Stomach smooth muscle (tissue), 2 donors: Measurements from ENCODE around the gene COL5A2.

ENCODE experiments used
- H3K27ac ChIP-seq: one replicate; pipeline ENCODE4 v1.7.0; 2013; ENCODE audit warnings: mild to moderate bottlenecking, low read length, inconsistent platforms
- H3K27me3 ChIP-seq, 2 donors: one replicate each; pipeline ENCODE4 v1.7.0; 2013; ENCODE audit warnings: low read length in 2 of 2; ENCODE audit not compliant: insufficient read depth in 2 of 2, control insufficient read depth in 1 of 2
- H3K36me3 ChIP-seq, 2 donors: one replicate each; pipeline ENCODE4 v1.7.0; 2013; ENCODE audit warnings: low read length in 2 of 2; ENCODE audit not compliant: control insufficient read depth in 2 of 2, insufficient read depth in 2 of 2
- H3K4me1 ChIP-seq: one replicate; pipeline ENCODE4 v1.7.0; 2013; ENCODE audit warnings: low read length; ENCODE audit not compliant: control insufficient read depth, insufficient read depth
- H3K4me3 ChIP-seq, 2 donors: one replicate each; pipeline ENCODE4 v1.7.0; 2013; ENCODE audit warnings: low read length in 2 of 2
- H3K9ac ChIP-seq, 2 donors: one replicate each; pipeline ENCODE4 v1.7.0; 2013; ENCODE audit warnings: low read length in 2 of 2, mild to moderate bottlenecking in 1 of 2
- H3K9me3 ChIP-seq, 2 donors: one replicate each; pipeline ENCODE4 v1.7.0; 2013; ENCODE audit warnings: low read length in 2 of 2; ENCODE audit not compliant: control insufficient read depth in 2 of 2
- donor health status: healthy.
- donor health status: Pancreatic carcinoma.

Gene COL5A2

GRCh38 chr2:189129971-189130370 lies 49.6 kb downstream of the COL5A2 start:
- no peak overlapping the region for H3K9ac ChIP-seq
- no peaks in the 10 kb centered on the region for H3K36me3 ChIP-seq
- H3K4me3 ChIP-seq = no peak overlapping the region
- H3K9me3 ChIP-seq = no peaks in the 10 kb centered on the region
- H3K4me1 ChIP-seq = no peaks in the 10 kb centered on the region
- no peak overlapping the region for H3K27ac ChIP-seq
- H3K27me3 ChIP-seq = no peaks in the 10 kb centered on the region

GRCh38 chr2:189128970-189129369 lies 50.6 kb downstream of the COL5A2 start:
- Histone ChIP-seq H3K9me3 (no peaks in the 10 kb centered on the region), H3K36me3 (no peaks in the 10 kb centered on the region)

DNA sequence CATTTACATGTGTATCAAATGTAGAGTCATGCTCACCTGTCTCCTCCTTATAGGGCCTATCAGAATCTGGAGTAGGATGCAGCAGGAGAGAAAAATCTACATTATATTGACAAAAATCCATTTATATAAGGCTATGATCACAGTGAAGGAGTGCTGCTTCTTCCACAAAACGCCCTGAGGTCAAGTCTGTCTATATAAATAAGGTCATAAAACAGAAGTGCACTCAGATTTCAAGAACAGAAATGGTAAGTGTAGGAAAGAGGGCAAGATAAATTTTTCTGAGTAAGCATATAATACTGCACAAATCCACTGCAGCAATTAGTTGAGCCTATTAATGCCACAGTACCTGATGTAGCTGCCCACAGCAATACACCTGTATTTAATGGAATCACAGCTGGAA lies 51.8 kb downstream of the COL5A2 start:
- Histone ChIP-seq H3K4me3 (no peak overlapping the region), H3K9me3 (no peaks in the 10 kb centered on the region), H3K9ac (no peak overlapping the region), H3K36me3 (no peaks in the 10 kb centered on the region), H3K27me3 (no peaks in the 10 kb centered on the region), H3K27ac (no peak overlapping the region), H3K4me1 (no peaks in the 10 kb centered on the region)

More at GRCh38 chr2:189128970-189129369, 50.6 kb downstream of the COL5A2 start:
- Histone ChIP-seq H3K4me3 (no peak overlapping the region), H3K9ac (no peak overlapping the region), H3K27me3 (no peaks in the 10 kb centered on the region), H3K4me1 (no peaks in the 10 kb centered on the region), H3K27ac (no peak overlapping the region)

- no peak overlapping the region for H3K4me3 ChIP-seq
- no peaks in the 10 kb centered on the region for H3K9me3 ChIP-seq
- H3K27ac ChIP-seq = no peak overlapping the region
- H3K27me3 ChIP-seq = no peaks in the 10 kb centered on the region
- no peak overlapping the region for H3K9ac ChIP-seq
- no peaks in the 10 kb centered on the region for H3K4me1 ChIP-seq
- no peaks in the 10 kb centered on the region for H3K36me3 ChIP-seq
These were observed 54.4 kb downstream of the COL5A2 start for GRCh38 chr2:189125195-189125594.

GRCh38 chr2:189124175-189124574 lies 55.4 kb downstream of the COL5A2 start:
- Histone ChIP-seq H3K36me3 (no peaks in the 10 kb centered on the region), H3K4me3 (no peak overlapping the region)

GRCh38 chr2:189118386-189118785 lies 61.2 kb downstream of the COL5A2 start:
- H3K4me3 ChIP-seq = no peak overlapping the region
- no peak overlapping the region for H3K27ac ChIP-seq
- no peaks in the 10 kb centered on the region for H3K36me3 ChIP-seq
- H3K4me1 ChIP-seq = peaks cover 4% of the 10 kb centered on the region
- no peak overlapping the region for H3K9ac ChIP-seq
- H3K27me3 ChIP-seq = no peaks in the 10 kb centered on the region
- H3K9me3 ChIP-seq = no peaks in the 10 kb centered on the region

More at GRCh38 chr2:189124175-189124574, 55.4 kb downstream of the COL5A2 start:
- H3K4me1 ChIP-seq = no peaks in the 10 kb centered on the region
- no peaks in the 10 kb centered on the region for H3K9me3 ChIP-seq
- H3K27ac ChIP-seq = no peak overlapping the region
- H3K9ac ChIP-seq = no peak overlapping the region
- no peaks in the 10 kb centered on the region for H3K27me3 ChIP-seq

DNA sequence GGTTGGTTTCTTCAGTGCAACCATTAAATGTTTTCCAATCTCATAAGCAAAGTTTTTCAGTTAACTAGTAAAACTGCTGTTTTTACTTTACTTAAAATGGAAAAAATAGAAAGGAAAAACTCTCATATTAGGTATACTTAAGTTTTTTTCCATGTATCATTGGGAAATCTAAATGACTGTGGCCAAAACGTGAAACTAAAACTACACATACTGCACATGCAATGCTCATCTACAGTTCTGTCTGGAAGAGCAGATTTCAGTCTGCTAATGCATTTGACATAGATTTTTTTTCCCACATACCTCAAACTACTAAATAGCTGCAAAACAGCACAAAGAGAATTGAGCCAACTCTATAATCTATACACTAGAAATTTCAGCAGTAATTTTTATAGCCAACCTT lies 62.6 kb downstream of the COL5A2 start:
- H3K27me3 ChIP-seq = no peaks in the 10 kb centered on the region
- H3K4me1 ChIP-seq = peaks cover 4% of the 10 kb centered on the region
- no peaks in the 10 kb centered on the region for H3K9me3 ChIP-seq
- H3K27ac ChIP-seq = no peak overlapping the region
- H3K9ac ChIP-seq = no peak overlapping the region
- no peak overlapping the region for H3K4me3 ChIP-seq
- H3K36me3 ChIP-seq = no peaks in the 10 kb centered on the region

DNA sequence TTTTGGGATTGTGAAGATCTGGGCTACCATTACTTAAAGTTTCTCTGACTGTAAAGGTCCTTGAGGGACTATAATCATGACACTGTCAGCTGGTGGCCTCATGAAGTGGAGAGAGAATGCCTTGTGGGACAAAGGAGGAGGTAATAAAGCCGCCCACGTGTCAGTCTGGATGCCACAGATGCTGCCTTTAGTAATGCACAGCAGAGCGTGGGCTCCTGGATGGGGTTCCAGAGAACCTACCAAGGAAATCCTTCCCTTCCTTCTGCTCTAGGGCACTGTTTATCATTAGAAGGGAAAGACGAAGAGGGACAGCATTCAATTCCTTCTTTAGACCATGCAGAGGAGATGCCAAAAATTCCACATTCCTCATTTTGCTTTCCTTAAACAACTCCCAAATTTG lies 63.5 kb downstream of the COL5A2 start:
- Histone ChIP-seq H3K27me3 (no peaks in the 10 kb centered on the region), H3K4me3 (peak overlapping the region; percentile 15 to 35), H3K27ac (no peak overlapping the region)

DNA sequence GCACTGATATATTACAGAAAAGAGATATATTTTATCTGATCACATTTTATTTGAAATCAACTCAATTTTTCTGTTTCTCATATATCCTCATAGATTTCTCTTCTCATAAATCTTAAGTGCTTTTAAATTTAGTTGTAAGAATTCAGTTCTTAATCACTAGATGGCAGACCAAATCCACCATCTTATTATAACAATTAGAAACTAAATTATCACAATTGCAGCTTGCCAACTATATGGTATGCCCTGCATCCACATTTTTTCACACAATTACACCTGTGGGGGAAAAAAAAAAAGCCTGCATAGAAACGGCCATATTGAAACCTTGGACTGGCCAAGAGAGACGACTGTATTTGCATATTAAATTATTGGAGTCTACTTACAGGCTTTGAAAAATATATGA lies 64.4 kb downstream of the COL5A2 start:
- no peaks in the 10 kb centered on the region for H3K27me3 ChIP-seq
- H3K27ac ChIP-seq = no peak overlapping the region
- H3K4me3 ChIP-seq = peak overlapping the region in 1 of 2 donors; percentile 31
- peaks cover 0 to under 1% of the 10 kb centered on the region in 2 donors for H3K36me3 ChIP-seq
- H3K4me1 ChIP-seq = peaks cover 4% of the 10 kb centered on the region
- no peak overlapping the region for H3K9ac ChIP-seq
- no peaks in the 10 kb centered on the region for H3K9me3 ChIP-seq

More for the DNA sequence above, 63.5 kb downstream of the COL5A2 start:
- no peak overlapping the region for H3K9ac ChIP-seq
- no peaks in the 10 kb centered on the region for H3K9me3 ChIP-seq
- no peaks in the 10 kb centered on the region for H3K36me3 ChIP-seq
- H3K4me1 ChIP-seq = peaks cover 4% of the 10 kb centered on the region

- Histone ChIP-seq H3K27me3 (no peaks in the 10 kb centered on the region), H3K9me3 (no peaks in the 10 kb centered on the region), H3K4me3 (no peak overlapping the region), H3K36me3 (peaks cover 2 to 3% of the 10 kb centered on the region in 2 donors), H3K4me1 (peaks cover 4% of the 10 kb centered on the region), H3K9ac (no peak overlapping the region), H3K27ac (no peak overlapping the region)
These were observed 65.6 kb downstream of the COL5A2 start for GRCh38 chr2:189113963-189114362.

DNA sequence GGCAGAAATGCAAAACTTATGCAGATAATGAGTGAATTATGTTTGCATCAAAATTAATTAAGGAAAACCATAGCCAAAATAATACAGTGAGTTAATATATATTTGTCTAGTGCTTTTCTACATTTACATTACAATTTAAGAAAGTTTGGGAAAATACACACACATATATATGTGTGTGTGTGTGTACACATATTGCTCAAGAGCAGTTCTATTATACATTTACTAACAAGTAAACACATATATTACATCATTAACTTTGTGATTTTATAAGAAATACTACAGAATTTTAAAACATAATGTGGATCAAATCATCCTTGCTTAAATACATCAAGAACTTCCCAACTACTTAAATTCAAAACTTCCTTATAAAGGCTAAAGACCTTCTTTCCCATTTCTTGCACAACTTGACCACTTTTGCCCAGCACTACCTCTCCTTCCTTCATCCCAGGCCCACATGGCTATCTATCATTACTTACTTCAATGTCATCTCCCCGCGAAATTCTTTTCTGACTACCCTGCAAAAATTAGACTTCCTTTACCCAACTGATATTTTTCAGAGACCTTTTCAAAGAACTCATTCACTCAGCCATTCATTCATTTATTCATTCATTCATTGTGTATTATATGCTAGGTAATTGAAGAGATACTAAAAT lies 68.4 kb downstream of the COL5A2 start:
- H3K4me1 ChIP-seq = peaks cover 4% of the 10 kb centered on the region
- no peaks in the 10 kb centered on the region for H3K27me3 ChIP-seq
- no peaks in the 10 kb centered on the region for H3K9me3 ChIP-seq

More for the DNA sequence above, 68.4 kb downstream of the COL5A2 start:
- H3K9ac ChIP-seq = no peak overlapping the region
- H3K4me3 ChIP-seq = no peak overlapping the region
- peaks cover 2 to 3% of the 10 kb centered on the region in 2 donors for H3K36me3 ChIP-seq
- no peak overlapping the region for H3K27ac ChIP-seq
